Type B pancreatic cell (in vitro differentiated cells): ENCODE measurements around the gene ITPRIPL1. TPM values are rescaled to one million over a fixed set of nuclear protein-coding genes. Genes with fewer than 3 reads are reported as not detected.

Source experiments
- DNase-seq: peaks from one replicate; pipeline ENCODE4 v3.0.0; 2021; ENCODE audit warnings: mixed read lengths; ENCODE audit not compliant: unreplicated experiment; ENCODE audit errors: extremely low spot score
- H3K27ac Mint-ChIP-seq: 2 replicates; pipeline ENCODE4 v1.8.0; 2021; ENCODE audit warnings: mild to moderate bottlenecking, mixed read lengths
- H3K27me3 Mint-ChIP-seq: 2 replicates; pipeline ENCODE4 v1.8.0; 2021; ENCODE audit warnings: mixed read lengths
- H3K36me3 Mint-ChIP-seq: 2 replicates; pipeline ENCODE4 v1.8.0; 2021; ENCODE audit warnings: mixed read lengths
- H3K4me1 Mint-ChIP-seq: one replicate; pipeline ENCODE4 v1.8.0; 2021; ENCODE audit warnings: mixed read lengths; ENCODE audit not compliant: unreplicated experiment
- H3K4me3 Mint-ChIP-seq: 2 replicates; pipeline ENCODE4 v1.8.0; 2021; ENCODE audit warnings: mild to moderate bottlenecking, mixed read lengths
- H3K9me3 Mint-ChIP-seq: 2 replicates; pipeline ENCODE4 v1.8.0; 2021; ENCODE audit warnings: mixed read lengths
- CTCF ChIP-seq: fragments of 200-600 bp; sonication (generic); conservative IDR thresholded peaks from 2 replicates; pipeline ENCODE4 v1.5.0; 2021; ENCODE audit warnings: antibody characterized with exemption, mild to moderate bottlenecking
- total RNA-seq: library from RNA; stranded (reverse); gene quantifications from 2 replicates; pipeline ENCODE4 v1.2.1, GENCODE V29; 2021; ENCODE audit warnings: low replicate concordance

ITPRIPL1 gene
- total RNA-seq, 1 donor from 2014 or later, result 11.6 TPM

- Mint-ChIP-seq H3K36me3 (peaks cover 16% of the 10 kb centered on the region), H3K4me1 (no peaks in the 10 kb centered on the region), H3K27ac (no peak overlapping the region), H3K9me3 (no peaks in the 10 kb centered on the region), H3K4me3 (no peak overlapping the region), H3K27me3 (no peaks in the 10 kb centered on the region)
- peak; percentile 24 for TF ChIP-seq CTCF
- DNase-seq, result no peak
Measured at GRCh38 chr2:96345438-96345837, 20.3 kb downstream of the ITPRIPL1 start.

GRCh38 chr2:96345868-96346462 is 20.8 kb downstream of the ITPRIPL1 start:
- H3K4me1 Mint-ChIP-seq, result no peaks in the 10 kb centered on the region
- H3K27ac Mint-ChIP-seq, result no peak overlapping the region
- TF ChIP-seq CTCF, result no peak
- no peak overlapping the region for H3K4me3 Mint-ChIP-seq
- H3K9me3 Mint-ChIP-seq, result no peaks in the 10 kb centered on the region
- peaks cover 16% of the 10 kb centered on the region for H3K36me3 Mint-ChIP-seq
- H3K27me3 Mint-ChIP-seq, result no peaks in the 10 kb centered on the region
- no peak for DNase-seq

GRCh38 chr2:96347395-96347794 is 22.3 kb downstream of the ITPRIPL1 start:
- Mint-ChIP-seq H3K4me3 (no peak overlapping the region), H3K9me3 (no peaks in the 10 kb centered on the region), H3K27ac (no peak overlapping the region), H3K27me3 (no peaks in the 10 kb centered on the region), H3K36me3 (peaks cover 16% of the 10 kb centered on the region), H3K4me1 (no peaks in the 10 kb centered on the region)
- DNase-seq, result no peak
- no peak for TF ChIP-seq CTCF

- no peak for DNase-seq
- Mint-ChIP-seq H3K27ac (no peak overlapping the region), H3K27me3 (no peaks in the 10 kb centered on the region), H3K4me3 (no peak overlapping the region), H3K36me3 (peaks cover 12% of the 10 kb centered on the region), H3K4me1 (no peaks in the 10 kb centered on the region), H3K9me3 (no peaks in the 10 kb centered on the region)
- no peak for TF ChIP-seq CTCF
Measured at GRCh38 chr2:96353032-96353561, 28.0 kb downstream of the ITPRIPL1 start.

GRCh38 chr2:96353606-96354101 is 28.5 kb downstream of the ITPRIPL1 start:
- Mint-ChIP-seq H3K27ac (no peak overlapping the region), H3K27me3 (no peaks in the 10 kb centered on the region), H3K9me3 (no peaks in the 10 kb centered on the region), H3K36me3 (peaks cover 12% of the 10 kb centered on the region), H3K4me3 (no peak overlapping the region), H3K4me1 (no peaks in the 10 kb centered on the region)
- no peak for TF ChIP-seq CTCF
- DNase-seq, result no peak
